Skeletal muscle tissue (tissue), 4 donors: ENCODE results near the gene CHMP4A. TPM values are rescaled to one million over a fixed set of nuclear protein-coding genes. Genes with fewer than 3 reads are reported as not detected.

Experiments
- H3K27ac ChIP-seq: one replicate; pipeline ENCODE4 v1.7.0; 2013; ENCODE audit warnings: mild to moderate bottlenecking, low read depth, low read length, inconsistent platforms
- H3K27me3 ChIP-seq, 3 donors: one replicate each; pipeline ENCODE4 v1.7.0; 2013; ENCODE audit warnings: low read length in 3 of 3; ENCODE audit not compliant: control insufficient read depth in 3 of 3, insufficient read depth in 3 of 3
- H3K36me3 ChIP-seq, 3 donors: one replicate each; pipeline ENCODE4 v1.7.0; 2013; ENCODE audit warnings: low read length in 3 of 3; ENCODE audit not compliant: control insufficient read depth in 3 of 3, insufficient read depth in 3 of 3
- H3K4me1 ChIP-seq, 3 donors: one replicate each; pipeline ENCODE4 v1.7.0; 2013; ENCODE audit warnings: low read length in 3 of 3, mild to moderate bottlenecking in 3 of 3; ENCODE audit not compliant: control insufficient read depth in 3 of 3, insufficient read depth in 3 of 3
- H3K4me3 ChIP-seq, 3 donors: one replicate each; pipeline ENCODE4 v1.7.0; 2013; ENCODE audit warnings: low read length in 3 of 3
- H3K9ac ChIP-seq, 3 donors: one replicate each; pipeline ENCODE4 v1.7.0; 2013; ENCODE audit warnings: low read length in 3 of 3, mild to moderate bottlenecking in 3 of 3, moderate library complexity in 2 of 3, low read depth in 1 of 3
- H3K9me3 ChIP-seq, 3 donors: one replicate each; pipeline ENCODE4 v1.7.0; 2013; ENCODE audit warnings: low read length in 3 of 3; ENCODE audit not compliant: control insufficient read depth in 3 of 3
- total RNA-seq: library from RNA; depleted of rRNA; stranded (reverse); fragments of >200 nt; gene quantifications from one replicate; pipeline ENCODE4 v1.2.3, GENCODE V29; 2014
- donor health status: Osteomylitis.

CHMP4A gene, protein sequence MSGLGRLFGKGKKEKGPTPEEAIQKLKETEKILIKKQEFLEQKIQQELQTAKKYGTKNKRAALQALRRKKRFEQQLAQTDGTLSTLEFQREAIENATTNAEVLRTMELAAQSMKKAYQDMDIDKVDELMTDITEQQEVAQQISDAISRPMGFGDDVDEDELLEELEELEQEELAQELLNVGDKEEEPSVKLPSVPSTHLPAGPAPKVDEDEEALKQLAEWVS
- total RNA-seq, result 29.2 TPM

DNA sequence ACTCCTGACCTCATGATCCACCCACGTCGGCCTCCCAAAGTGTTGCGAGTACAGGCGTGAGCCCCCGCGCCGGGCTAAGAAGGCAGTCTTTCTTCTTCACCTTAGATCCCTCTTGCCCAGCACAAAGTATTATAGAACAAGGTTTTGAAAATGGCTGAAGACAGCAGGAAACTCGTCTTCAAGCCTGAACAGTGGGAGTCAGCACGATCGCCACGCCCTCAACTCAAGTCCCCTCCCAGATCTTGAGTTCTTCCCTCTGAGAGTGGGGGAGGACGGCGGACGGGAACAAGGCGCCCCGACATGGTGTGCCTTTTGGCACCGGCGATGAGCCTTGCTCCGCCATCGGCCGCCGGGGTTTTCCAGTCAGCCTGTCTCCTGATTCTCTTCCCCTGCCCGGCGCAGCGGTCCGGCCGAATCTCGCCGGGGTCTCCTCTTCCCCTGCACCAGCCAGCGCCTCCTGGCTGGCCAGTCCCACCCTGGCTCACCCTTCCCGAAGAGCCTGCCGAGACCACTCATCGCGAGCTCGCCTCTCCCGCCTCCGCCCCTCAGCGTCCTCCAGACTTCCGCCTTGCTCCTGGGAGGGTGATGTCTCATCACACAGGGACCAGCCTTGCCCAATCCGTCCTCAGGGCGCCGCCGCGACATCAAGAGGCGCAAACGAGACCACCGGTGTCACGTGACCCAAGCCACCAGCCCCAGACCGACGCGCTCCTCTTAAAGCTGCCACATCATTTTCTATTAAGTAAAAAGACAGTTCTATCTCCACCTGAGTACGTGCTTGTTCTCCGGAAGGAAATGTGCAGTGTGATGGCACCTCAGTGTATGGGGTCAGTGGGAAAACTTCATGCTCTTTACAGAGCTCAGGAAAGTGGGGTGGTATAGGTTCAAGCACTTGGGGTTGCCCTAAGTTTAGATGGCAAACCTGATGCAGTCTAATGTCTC lies at the start of gene CHMP4A:
Gene CHMP4A, minus strand, starts transcription at position 565 of the 942 bp plus-strand sequence. Its CDS starts 49 bp downstream, at position 516.
- Histone ChIP-seq H3K4me3 (peak within 1 kb of the TSS; percentile 75 to 87 (median 87)), H3K4me1 (peaks cover 14 to 31% (median 19%) of the 10 kb centered on the region in 3 donors), H3K36me3 (peaks cover 21 to 33% (median 31%) of the 10 kb centered on the region in 3 donors), H3K27me3 (no peaks in the 10 kb centered on the region), H3K9ac (peak within 1 kb of the TSS; percentile 81 to 89 (median 81)), H3K9me3 (no peaks in the 10 kb centered on the region), H3K27ac (peak within 1 kb of the TSS; percentile 90)

DNA sequence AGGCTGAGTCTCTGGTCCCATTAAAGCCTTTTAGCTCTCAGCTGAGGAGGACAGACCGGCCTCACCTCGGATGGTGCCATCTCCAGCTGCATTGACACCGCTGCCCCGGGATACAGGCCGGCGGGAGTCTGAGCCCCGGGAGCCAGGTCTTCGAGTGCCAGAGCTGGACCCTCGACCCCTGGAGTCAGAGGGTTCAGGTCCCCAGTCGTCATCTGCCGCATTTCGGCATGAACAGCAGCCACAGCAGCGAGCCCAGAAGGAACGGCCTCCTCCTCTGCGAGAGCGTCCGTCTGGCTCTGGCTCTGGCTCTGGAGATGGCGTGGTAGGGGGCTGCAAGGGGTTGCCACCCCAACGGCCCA lies 48.7 kb upstream of the CHMP4A start:
- no peak overlapping the region for H3K4me3 ChIP-seq
- H3K27me3 ChIP-seq, result no peaks in the 10 kb centered on the region
- H3K9ac ChIP-seq, result no peak overlapping the region
- H3K4me1 ChIP-seq, result no peaks in the 10 kb centered on the region
- H3K36me3 ChIP-seq, result peaks cover 13 to 23% (median 15%) of the 10 kb centered on the region in 3 donors
- no peaks in the 10 kb centered on the region for H3K9me3 ChIP-seq
- no peak overlapping the region for H3K27ac ChIP-seq

DNA sequence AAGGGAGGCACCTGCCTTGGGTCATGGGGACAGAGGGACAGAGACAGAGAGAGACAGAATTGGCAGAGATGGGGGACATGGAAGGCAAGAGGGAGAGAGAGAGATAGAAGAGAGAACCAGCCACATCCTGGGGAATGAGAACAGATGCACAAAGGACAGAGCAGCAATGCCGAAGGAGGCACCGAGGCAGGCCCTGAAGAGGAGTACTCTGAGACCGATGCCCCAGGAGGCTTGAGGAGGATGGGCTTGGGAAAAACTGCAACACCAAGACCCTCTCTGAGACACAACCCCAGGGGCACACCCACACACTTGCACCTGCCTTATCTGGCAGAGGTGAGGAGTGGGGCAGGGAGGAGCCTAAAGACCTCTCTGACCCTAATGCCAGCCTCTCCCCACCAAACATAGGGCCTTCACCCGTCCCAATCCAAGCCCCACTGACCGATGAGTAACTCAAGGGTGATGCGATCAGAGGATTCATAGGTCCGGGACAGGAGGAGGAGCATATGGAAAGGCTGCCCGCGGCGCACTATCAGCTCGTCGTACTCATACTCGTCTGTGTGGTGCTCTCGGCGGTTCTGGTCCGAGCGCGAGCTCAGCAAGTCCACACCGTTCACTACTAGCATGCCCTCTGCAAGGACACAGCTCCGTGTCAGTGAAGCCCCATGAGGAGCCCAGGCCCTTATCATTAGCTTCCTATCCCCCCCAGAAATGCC lies 48.1 kb upstream of the CHMP4A start:
- Histone ChIP-seq H3K36me3 (peaks cover 7 to 17% (median 9%) of the 10 kb centered on the region in 3 donors), H3K9ac (no peak overlapping the region), H3K9me3 (no peaks in the 10 kb centered on the region), H3K4me3 (no peak overlapping the region), H3K27ac (no peak overlapping the region), H3K4me1 (no peaks in the 10 kb centered on the region), H3K27me3 (no peaks in the 10 kb centered on the region)

DNA sequence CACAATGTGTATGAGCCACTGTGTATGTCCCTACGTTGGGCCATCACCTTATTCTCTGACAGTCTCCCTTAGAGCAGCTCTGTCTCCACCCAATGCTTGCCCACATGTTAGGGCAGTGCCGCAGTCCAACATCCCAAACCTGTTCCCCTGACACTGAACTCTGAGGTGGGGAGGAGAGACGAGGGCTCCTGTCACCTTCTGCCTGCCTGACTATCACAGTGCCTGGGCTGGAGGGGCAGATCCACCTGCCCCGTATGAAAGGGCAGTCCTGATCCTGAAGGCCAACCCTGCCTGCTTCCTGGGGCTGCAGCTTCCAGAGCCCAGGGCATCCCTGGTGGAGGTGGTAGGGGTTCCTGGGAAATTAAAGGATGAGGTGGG lies 47.5 kb upstream of the CHMP4A start:
- H3K9ac ChIP-seq, result no peak overlapping the region
- H3K27ac ChIP-seq, result no peak overlapping the region
- H3K4me3 ChIP-seq, result no peak overlapping the region
- H3K9me3 ChIP-seq, result no peaks in the 10 kb centered on the region
- no peaks in the 10 kb centered on the region for H3K27me3 ChIP-seq
- H3K4me1 ChIP-seq, result no peaks in the 10 kb centered on the region
- H3K36me3 ChIP-seq, result peaks cover 4 to 12% (median 5%) of the 10 kb centered on the region in 3 donors

DNA sequence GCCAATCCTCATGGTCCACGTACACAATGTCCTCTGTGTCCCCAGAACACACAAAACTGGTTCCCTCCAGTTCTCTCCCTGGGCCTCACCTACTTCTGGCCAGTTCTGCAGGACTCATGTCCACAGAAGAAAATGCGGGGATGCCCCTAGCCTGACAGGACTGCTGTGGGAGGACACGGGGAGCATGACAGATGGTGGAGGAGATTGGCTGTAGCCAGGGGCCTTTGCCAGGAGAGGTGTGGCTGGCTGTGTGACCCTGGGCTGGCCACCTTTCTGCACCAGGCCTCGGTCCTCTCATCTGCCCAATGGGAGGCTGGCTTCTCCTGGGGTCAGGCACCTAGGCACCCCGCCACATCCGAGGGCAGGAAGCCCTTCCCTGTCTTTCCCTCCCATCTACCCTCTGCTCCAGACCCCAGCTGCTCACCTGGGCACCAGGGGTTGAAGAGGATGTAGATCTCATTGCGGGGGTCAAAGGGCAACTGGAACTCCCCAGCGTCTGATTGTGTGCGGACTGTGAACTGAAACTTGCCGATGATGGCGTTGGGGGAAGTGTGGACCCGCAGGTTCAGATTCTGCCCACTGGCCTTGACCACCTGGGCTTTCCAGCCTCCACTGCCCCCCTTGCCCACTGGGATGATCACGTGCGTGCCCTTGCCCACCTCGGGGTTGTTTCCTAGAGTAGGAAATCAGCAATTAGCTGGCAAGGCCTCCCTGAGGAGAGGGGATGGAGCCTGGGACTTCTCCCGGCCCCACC lies 46.9 kb upstream of the CHMP4A start:
- Histone ChIP-seq H3K36me3 (peaks cover 2 to 6% (median 4%) of the 10 kb centered on the region in 3 donors), H3K9ac (no peak overlapping the region), H3K27ac (no peak overlapping the region), H3K27me3 (no peaks in the 10 kb centered on the region), H3K9me3 (no peaks in the 10 kb centered on the region), H3K4me1 (no peaks in the 10 kb centered on the region), H3K4me3 (no peak overlapping the region)

DNA sequence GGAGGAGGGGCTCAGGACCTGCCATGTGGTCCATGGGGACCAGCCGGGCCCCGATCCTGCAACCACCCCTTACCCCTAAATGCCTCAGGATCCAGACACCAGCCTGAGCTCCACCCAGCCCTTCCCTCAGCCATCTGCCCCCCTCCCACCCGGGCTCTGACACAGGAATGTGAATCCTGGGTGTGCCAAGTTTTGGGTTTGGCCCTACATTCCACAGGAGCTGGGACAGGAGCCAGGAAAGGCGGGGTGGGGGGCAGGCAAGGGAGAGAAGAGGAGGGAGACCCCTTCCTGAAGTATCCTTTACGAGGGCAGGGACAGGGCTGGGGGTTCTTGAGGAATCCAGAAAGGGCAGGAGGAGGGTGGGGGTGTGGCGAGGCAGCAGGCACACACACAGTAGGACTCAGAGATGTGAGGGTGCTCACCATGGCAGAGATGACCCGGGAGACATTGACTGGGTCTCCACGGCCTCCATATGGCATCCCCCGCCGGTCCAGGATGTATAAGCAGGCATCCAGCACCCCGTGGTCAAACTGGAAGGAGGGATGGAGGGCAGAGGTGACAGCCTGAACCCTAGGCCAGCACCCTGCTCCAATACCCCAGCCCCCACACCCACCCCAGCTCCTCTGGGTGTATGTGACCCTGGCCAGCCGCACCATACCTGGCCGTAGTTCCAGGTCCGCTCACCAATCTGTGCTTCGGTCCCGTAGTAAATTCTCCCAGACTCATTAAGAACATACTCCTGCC lies 46.2 kb upstream of the CHMP4A start:
- H3K27me3 ChIP-seq, result no peaks in the 10 kb centered on the region
- H3K36me3 ChIP-seq, result peaks cover 3 to 7% (median 5%) of the 10 kb centered on the region in 3 donors
- no peak overlapping the region for H3K4me3 ChIP-seq
- H3K9ac ChIP-seq, result no peak overlapping the region
- no peak overlapping the region for H3K27ac ChIP-seq
- no peaks in the 10 kb centered on the region for H3K4me1 ChIP-seq
- no peaks in the 10 kb centered on the region for H3K9me3 ChIP-seq

DNA sequence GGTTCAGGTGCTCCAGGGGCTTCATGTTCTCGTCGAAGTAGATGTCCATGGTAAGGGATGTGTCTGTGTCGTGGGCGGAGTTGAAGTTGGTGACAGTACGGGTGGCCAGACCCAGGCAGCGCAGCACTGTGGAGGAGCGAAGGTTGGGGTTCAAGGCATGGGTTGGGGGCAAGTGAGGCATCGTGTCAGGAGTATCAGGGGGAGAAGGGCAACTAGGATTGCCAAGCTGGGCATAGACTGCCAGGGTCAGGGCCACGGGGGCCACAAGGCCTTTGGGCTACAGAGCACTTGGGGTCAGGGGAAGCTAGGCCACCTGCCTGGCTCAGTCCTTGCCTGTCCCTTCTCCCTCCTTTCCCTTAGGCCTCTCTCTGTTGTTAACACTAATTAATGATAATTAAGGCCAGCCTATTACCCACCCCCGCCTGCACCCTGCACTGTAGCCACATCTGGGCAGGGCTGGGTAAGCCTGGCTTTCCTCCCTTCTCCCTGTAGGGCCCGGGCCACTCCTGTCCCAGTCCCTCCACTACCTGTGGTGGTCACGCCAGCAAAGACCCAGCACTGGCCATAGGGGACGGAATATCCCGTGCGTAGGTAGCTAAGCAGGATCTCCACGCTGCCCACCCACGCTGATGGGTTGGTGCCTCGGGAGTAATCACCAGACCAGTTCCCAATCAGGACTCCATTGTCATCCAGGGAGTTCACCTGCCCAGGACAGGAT lies 45.4 kb upstream of the CHMP4A start:
- H3K4me1 ChIP-seq, result no peaks in the 10 kb centered on the region
- no peak overlapping the region for H3K27ac ChIP-seq
- H3K9ac ChIP-seq, result no peak overlapping the region
- H3K4me3 ChIP-seq, result no peak overlapping the region
- no peaks in the 10 kb centered on the region for H3K27me3 ChIP-seq
- H3K9me3 ChIP-seq, result no peaks in the 10 kb centered on the region
- peaks cover 2 to 7% (median 5%) of the 10 kb centered on the region in 3 donors for H3K36me3 ChIP-seq

DNA sequence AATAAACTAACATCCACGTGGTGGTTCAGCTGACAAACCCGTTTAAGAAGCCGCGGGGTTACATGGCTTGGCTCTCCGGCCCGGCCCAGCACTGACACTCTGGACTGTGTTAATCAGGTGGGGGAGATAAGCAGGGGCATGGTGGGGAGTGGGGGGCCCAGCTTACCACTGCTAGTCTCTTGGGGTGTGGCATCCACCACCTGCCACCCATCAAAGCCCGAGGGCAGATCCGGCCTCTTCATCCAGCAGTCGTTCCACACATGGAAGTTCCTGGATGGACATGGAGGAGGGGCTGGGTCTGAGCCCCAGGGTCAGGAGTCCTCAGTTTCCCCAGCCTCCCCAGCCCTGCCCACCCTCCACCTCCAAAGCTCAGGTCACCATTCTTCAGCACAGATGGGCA lies 44.8 kb upstream of the CHMP4A start:
- Histone ChIP-seq H3K9me3 (no peaks in the 10 kb centered on the region), H3K36me3 (peaks cover 2 to 7% (median 5%) of the 10 kb centered on the region in 3 donors), H3K4me3 (no peak overlapping the region), H3K9ac (no peak overlapping the region), H3K4me1 (no peaks in the 10 kb centered on the region), H3K27me3 (no peaks in the 10 kb centered on the region), H3K27ac (no peak overlapping the region)
